Ascending aorta (tissue), 2 donors: ENCODE measurements around the gene LAMA5. TPM values are rescaled to one million over a fixed set of nuclear protein-coding genes. Genes with fewer than 3 reads are reported as not detected.

Source experiments
- DNase-seq, 2 donors: peaks; one replicate each; pipeline ENCODE4 v3.0.0-alpha.2; 2019; ENCODE audit warnings: low spot score in 2 of 2
- H3K27ac ChIP-seq, 2 donors: fragments of 200-600 bp; sonication (generic); one replicate each; pipeline ENCODE4 v1.5.1; 2016 to 2017; ENCODE audit warnings: mild to moderate bottlenecking in 1 of 2
- H3K27me3 ChIP-seq: fragments of 200-600 bp; sonication (generic); one replicate; pipeline ENCODE4 v1.5.1; 2017
- H3K36me3 ChIP-seq, 2 donors: fragments of 200-600 bp; sonication (generic); one replicate each; pipeline ENCODE4 v1.5.1; 2016
- H3K4me1 ChIP-seq, 2 donors: fragments of 200-600 bp; sonication (generic); one replicate each; pipeline ENCODE4 v1.5.1; 2016 to 2017; ENCODE audit warnings: mild to moderate bottlenecking in 1 of 2
- H3K4me3 ChIP-seq, 2 donors: fragments of 200-600 bp; sonication (generic); one replicate each; pipeline ENCODE4 v1.5.1; 2016 to 2017; ENCODE audit warnings: mild to moderate bottlenecking in 1 of 2
- H3K9me3 ChIP-seq, 2 donors: fragments of 200-600 bp; sonication (generic); one replicate each; pipeline ENCODE4 v1.5.1; 2016
- CTCF ChIP-seq, 3 experiments: fragments of 200-600 bp in 2 of 3; fragments of 450-650 bp in 1 of 3; sonication (generic) in 2 of 3; IDR thresholded peaks; one replicate each; pipeline ENCODE4 v1.5.1; 2016 to 2019; ENCODE audit warnings: antibody characterized with exemption in 3 of 3, mild to moderate bottlenecking in 1 of 3, moderate library complexity in 1 of 3
- intact Hi-C: fragments of 100-400 bp; cut with DNase I; formaldehyde crosslinking; loops from one replicate; pipeline ENCODE4 v1.15.1; 2023
- total RNA-seq: library from RNA; depleted of rRNA; stranded (reverse); fragments of >200 nt; gene quantifications from one replicate; pipeline ENCODE4 v1.1.0, GENCODE V29; 2016

Gene LAMA5
- total RNA-seq, 1 donor from 2014 or later = 469 TPM

- no peak overlapping the region for H3K4me3 ChIP-seq
- peaks cover 36 to 39% of the 10 kb centered on the region in 2 donors for H3K36me3 ChIP-seq
- no peaks in the 10 kb centered on the region for H3K9me3 ChIP-seq
- no peak for DNase-seq
- no peak for TF ChIP-seq CTCF (IDR thresholded peaks at IDR 0.05)
- H3K27ac ChIP-seq = no peak overlapping the region
- no peaks in the 10 kb centered on the region for H3K27me3 ChIP-seq
- intact Hi-C loops = no loop called here
- H3K4me1 ChIP-seq = peaks cover 3 to 5% of the 10 kb centered on the region in 2 donors
Observed at GRCh38 chr20:62298577-62299249, 68.4 kb downstream of the LAMA5 start.

GRCh38 chr20:62297449-62298227 is 69.5 kb downstream of the LAMA5 start:
- H3K4me3 ChIP-seq = no peak overlapping the region

GRCh38 chr20:62296724-62297448 is 70.2 kb downstream of the LAMA5 start:
- DNase-seq = no peak
- H3K27me3 ChIP-seq = no peaks in the 10 kb centered on the region
- intact Hi-C loops = no loop called here
- H3K27ac ChIP-seq = no peak overlapping the region
- no peaks in the 10 kb centered on the region for H3K4me1 ChIP-seq
- peaks cover 46 to 54% of the 10 kb centered on the region in 2 donors for H3K36me3 ChIP-seq
- H3K9me3 ChIP-seq = no peaks in the 10 kb centered on the region
- no peak overlapping the region for H3K4me3 ChIP-seq
- no peak for TF ChIP-seq CTCF (IDR thresholded peaks at IDR 0.05)

More at GRCh38 chr20:62297449-62298227, 69.5 kb downstream of the LAMA5 start:
- TF ChIP-seq CTCF (IDR thresholded peaks at IDR 0.05) = no peak
- H3K36me3 ChIP-seq = peaks cover 38 to 46% of the 10 kb centered on the region in 2 donors
- intact Hi-C loops = no loop called here
- H3K9me3 ChIP-seq = no peaks in the 10 kb centered on the region
- DNase-seq = no peak
- no peak overlapping the region for H3K27ac ChIP-seq
- no peaks in the 10 kb centered on the region for H3K4me1 ChIP-seq
- no peaks in the 10 kb centered on the region for H3K27me3 ChIP-seq

GRCh38 chr20:62294516-62294915 is 72.6 kb downstream of the LAMA5 start:
- no peak for DNase-seq
- Histone ChIP-seq H3K9me3 (no peaks in the 10 kb centered on the region), H3K27me3 (no peaks in the 10 kb centered on the region), H3K4me3 (no peak overlapping the region), H3K4me1 (no peaks in the 10 kb centered on the region), H3K27ac (no peak overlapping the region), H3K36me3 (peaks cover 66 to 71% of the 10 kb centered on the region in 2 donors)
- intact Hi-C loops = no loop called here
- no peak for TF ChIP-seq CTCF (IDR thresholded peaks at IDR 0.05)

- H3K4me1 ChIP-seq = no peaks in the 10 kb centered on the region
- H3K27ac ChIP-seq = no peak overlapping the region
- TF ChIP-seq CTCF (IDR thresholded peaks at IDR 0.05) = no peak
- H3K27me3 ChIP-seq = no peaks in the 10 kb centered on the region
- no peaks in the 10 kb centered on the region for H3K9me3 ChIP-seq
- no peak overlapping the region for H3K4me3 ChIP-seq
- DNase-seq = no peak
- intact Hi-C loops = no loop called here
- peaks cover 71 to 75% of the 10 kb centered on the region in 2 donors for H3K36me3 ChIP-seq
Observed at GRCh38 chr20:62293946-62294345, 73.2 kb downstream of the LAMA5 start.
